T-helper 17 cell (primary cell): ENCODE measurements around the gene SULT1E1. TPM values are rescaled to one million over a fixed set of nuclear protein-coding genes. Genes with fewer than 3 reads are reported as not detected.
A peak's percentile ranks its signal among the peaks of the same experiment; 100 is the strongest.
"Not testable (repeated sequence)": the region's sequence is repeated elsewhere in the genome, so short reads cannot be mapped to it uniquely, and the experiment has no call there.

Source experiments
- ATAC-seq: fragments of 150-1000 bp; cut with Tn5 transposase; 2 replicates; pipeline ENCODE4 v1.10.0; 2021; ENCODE audit warnings: mild to moderate bottlenecking, moderate library complexity
- DNase-seq, 3 donors: peaks; one replicate each; pipeline versions ENCODE4 v3.0.0 to v3.0.0-alpha.2; 2020 to 2021
- H3K9me3 ChIP-seq: one replicate; pipeline ENCODE4 v1.7.0; 2013; ENCODE audit warnings: low read length, mild to moderate bottlenecking; ENCODE audit not compliant: control insufficient read depth, poor library complexity, severe bottlenecking
- H3K27ac Mint-ChIP-seq: one replicate; pipeline ENCODE4 v1.8.0; 2022; ENCODE audit warnings: mild to moderate bottlenecking, moderate library complexity, mixed read lengths
- H3K27me3 Mint-ChIP-seq: one replicate; pipeline ENCODE4 v1.8.0; 2022; ENCODE audit warnings: mixed read lengths
- H3K36me3 Mint-ChIP-seq: one replicate; pipeline ENCODE4 v1.8.0; 2022; ENCODE audit warnings: low read depth, mixed read lengths
- H3K4me1 Mint-ChIP-seq: one replicate; pipeline ENCODE4 v1.8.0; 2022; ENCODE audit warnings: mild to moderate bottlenecking, mixed read lengths
- H3K4me3 Mint-ChIP-seq: one replicate; pipeline ENCODE4 v1.8.0; 2022; ENCODE audit warnings: mild to moderate bottlenecking, moderate library complexity, mixed read lengths
- total RNA-seq, 4 donors: library from RNA in 2 of 4; stranded (reverse) in 2 of 4; gene quantifications; one replicate each; pipeline ENCODE4 v1.2.3 and lab custom pipeline; 2022 to 2026

The SULT1E1 gene
- total RNA-seq, 2 donors from 2014 or later: not detected

DNA sequence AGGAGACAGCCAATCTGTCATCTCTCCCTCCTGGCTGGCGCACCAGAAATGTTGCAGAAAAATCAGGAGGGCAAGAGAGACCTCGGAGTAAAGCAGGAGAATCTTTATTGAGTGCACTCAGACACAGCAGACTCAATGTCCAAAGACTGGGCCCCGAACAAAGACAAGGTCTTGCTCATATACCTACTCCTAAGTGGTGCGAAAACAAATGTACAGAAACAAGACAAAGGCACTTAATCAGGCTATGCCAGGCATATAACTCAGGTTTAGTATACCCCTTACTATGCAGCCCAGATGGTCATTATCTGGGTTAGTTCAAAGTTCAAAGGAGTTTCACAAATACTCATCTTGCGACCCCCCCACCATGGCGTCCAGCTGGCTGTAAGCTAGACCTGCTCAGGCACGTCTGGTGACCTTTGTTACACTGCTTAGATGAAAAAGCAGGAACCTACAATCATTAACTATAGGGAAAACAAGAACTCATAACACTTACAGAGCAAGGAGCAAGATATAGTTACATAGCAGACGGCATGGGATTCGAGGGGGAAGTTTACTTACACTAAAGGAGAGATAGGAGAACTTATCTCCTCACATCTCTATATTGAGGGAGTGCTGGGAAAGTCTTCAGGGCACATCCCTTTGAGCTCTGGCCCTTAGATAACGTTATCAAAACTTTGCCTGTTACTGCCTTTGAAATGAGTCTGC is 27.5 kb downstream of the SULT1E1 start:
- no peaks in the 10 kb centered on the region for H3K9me3 ChIP-seq
- Mint-ChIP-seq H3K36me3 (no peaks in the 10 kb centered on the region), H3K27ac (no peak overlapping the region), H3K27me3 (peaks cover 7% of the 10 kb centered on the region), H3K4me1 (peaks cover 6% of the 10 kb centered on the region), H3K4me3 (no peak overlapping the region)
- DNase-seq (no peak), ATAC-seq (no peak)

DNA sequence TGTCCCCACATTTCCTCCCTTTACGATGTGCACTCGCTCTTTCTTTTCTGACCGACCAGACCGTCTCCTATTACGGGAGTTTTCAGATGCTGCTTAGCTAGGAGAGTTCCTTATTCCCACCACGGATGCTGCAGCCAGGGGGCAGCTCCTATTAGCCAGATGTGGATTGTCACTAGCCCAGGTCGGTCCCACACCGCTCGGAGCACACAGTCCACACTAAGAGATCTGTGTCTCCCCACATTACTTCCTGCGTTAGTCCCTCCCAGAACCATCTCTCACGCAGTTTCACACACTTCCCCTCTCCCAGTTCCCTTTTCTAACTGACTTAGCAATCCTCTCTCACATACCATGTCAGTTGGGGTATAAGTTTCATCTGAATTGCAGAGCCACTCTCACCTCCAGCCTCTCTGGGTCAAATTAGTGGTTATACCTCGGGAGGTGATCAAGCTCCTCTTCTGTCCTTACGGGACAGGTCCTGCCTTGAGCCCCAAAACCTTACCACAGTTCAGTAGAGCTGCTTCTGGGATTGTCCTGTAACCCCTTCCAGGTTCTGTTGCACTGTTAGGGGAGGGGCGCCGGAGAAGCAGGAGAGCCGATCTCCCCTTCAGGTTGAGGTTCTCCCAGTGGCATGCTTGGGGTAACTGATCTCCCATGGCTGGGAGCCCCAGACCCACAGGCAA is 28.2 kb downstream of the SULT1E1 start:
- peak overlapping the region; percentile 83 for H3K4me3 Mint-ChIP-seq
- peak; percentile 67 for ATAC-seq

DNA sequence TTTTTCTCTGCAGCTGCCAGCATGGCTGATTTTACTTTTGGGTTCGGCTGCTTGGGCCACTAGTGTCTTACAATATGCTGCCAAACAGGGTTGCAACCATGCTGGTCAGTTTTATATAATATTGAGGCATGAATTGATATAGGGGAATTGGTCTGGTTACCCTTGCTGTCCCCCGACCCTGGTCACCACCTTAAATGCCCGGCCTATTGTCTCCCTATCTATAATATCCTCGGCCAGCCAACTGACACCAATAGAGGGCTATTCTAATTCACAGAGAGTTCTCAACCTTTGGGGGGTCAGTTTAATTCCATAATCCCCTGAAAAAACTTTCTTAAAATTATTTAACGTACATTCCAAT is 28.7 kb downstream of the SULT1E1 start:
- ATAC-seq (no peak), DNase-seq (no peak)
- H3K9me3 ChIP-seq: no peaks in the 10 kb centered on the region
- H3K4me1 Mint-ChIP-seq: peaks cover 6% of the 10 kb centered on the region
- H3K36me3 Mint-ChIP-seq: no peaks in the 10 kb centered on the region
- peak overlapping the region; percentile 83 for H3K4me3 Mint-ChIP-seq
- H3K27me3 Mint-ChIP-seq: peaks cover 7% of the 10 kb centered on the region
- no peak overlapping the region for H3K27ac Mint-ChIP-seq

More for the DNA sequence above, 28.2 kb downstream of the SULT1E1 start:
- no peaks in the 10 kb centered on the region for H3K9me3 ChIP-seq
- Mint-ChIP-seq H3K27me3 (peaks cover 7% of the 10 kb centered on the region), H3K36me3 (no peaks in the 10 kb centered on the region), H3K4me1 (peaks cover 6% of the 10 kb centered on the region), H3K27ac (no peak overlapping the region)
- DNase-seq: no peak

DNA sequence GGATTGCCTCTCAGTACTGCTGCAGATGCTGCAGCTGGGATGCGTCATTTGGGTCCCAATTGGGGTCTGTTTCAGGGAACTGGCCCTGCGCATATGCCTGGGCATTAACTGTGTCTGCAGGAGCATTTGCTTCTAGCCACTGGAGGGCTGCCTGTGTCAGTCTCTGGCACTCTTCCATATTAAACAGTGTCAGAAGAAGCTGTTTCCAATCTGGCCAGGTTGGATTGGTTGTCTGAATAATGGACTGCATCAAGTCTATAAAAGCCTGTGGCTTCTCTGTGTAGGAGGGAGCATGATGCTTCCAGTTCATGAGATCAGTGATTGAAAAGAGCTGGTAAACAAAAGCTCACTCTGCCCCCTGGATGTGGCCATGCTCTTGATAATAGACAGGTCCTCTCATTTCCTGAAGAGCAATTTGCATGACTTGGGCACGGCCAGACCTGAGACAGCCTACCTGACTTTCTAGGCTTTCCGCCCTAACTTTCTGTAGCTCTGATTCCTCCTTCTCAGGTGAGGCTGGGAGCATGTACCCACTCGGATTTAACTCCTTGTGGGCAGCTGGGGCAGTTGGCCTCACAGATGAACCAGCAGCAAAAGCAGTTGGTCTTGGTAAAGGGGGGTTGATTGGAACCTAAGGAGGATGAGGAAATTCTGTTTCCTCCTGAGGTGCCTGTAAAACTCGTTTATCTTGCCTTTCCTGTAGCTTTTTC is 29.2 kb downstream of the SULT1E1 start:
- Mint-ChIP-seq H3K4me1 (peaks cover 6% of the 10 kb centered on the region), H3K27me3 (peaks cover 7% of the 10 kb centered on the region), H3K27ac (no peak overlapping the region), H3K4me3 (no peak overlapping the region), H3K36me3 (no peaks in the 10 kb centered on the region)
- ATAC-seq (no peak), DNase-seq (no peak)
- no peaks in the 10 kb centered on the region for H3K9me3 ChIP-seq

DNA sequence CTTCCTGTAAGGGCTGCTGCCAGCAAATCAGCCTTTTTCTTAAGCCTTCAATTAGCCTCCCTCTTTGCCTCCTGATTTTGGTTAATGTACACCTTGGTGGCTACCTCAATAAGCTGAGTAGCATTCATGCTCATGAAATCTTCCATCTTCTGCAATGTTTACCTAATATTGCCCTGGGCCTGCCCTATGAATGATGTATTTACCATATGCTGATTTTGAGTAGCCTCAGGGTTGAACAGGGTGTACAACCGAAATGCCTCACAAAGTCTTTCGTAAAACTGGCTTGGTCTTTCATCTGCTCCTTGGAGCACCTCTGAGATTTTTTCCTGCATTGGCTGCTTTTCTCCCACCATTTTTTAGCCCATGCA is 29.8 kb downstream of the SULT1E1 start:
- no peaks in the 10 kb centered on the region for H3K36me3 Mint-ChIP-seq
- no peak overlapping the region for H3K27ac Mint-ChIP-seq
- no peak for ATAC-seq
- H3K4me1 Mint-ChIP-seq: peaks cover 6% of the 10 kb centered on the region
- H3K4me3 Mint-ChIP-seq: no peak overlapping the region
- H3K27me3 Mint-ChIP-seq: peaks cover 7% of the 10 kb centered on the region
- H3K9me3 ChIP-seq: no peaks in the 10 kb centered on the region
- DNase-seq: no peak

DNA sequence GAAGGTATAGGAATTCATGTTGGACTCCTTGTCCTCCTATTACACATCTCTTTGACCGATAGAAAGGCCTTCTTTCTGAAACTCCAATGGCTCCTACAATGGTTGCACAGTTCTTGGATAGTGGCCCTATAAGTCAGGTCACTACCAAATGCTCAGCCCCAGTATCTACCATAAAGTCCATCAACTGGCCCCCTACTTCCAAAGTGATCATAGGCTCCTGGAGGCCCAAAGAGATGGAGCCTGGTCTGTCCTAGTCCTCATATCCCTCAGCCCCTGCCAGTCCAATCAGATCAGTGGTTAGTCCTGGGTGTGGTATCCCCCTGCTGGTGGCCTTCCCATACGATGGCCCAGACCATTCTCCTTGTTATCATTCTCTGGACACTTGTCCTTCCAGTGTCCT is 30.3 kb downstream of the SULT1E1 start:
- peaks cover 7% of the 10 kb centered on the region for H3K27me3 Mint-ChIP-seq
- peaks cover 6% of the 10 kb centered on the region for H3K4me1 Mint-ChIP-seq
- H3K36me3 Mint-ChIP-seq: no peaks in the 10 kb centered on the region
- no peak overlapping the region for H3K27ac Mint-ChIP-seq
- no peak overlapping the region for H3K4me3 Mint-ChIP-seq
- ATAC-seq: no peak
- DNase-seq: no peak
- H3K9me3 ChIP-seq: no peaks in the 10 kb centered on the region

DNA sequence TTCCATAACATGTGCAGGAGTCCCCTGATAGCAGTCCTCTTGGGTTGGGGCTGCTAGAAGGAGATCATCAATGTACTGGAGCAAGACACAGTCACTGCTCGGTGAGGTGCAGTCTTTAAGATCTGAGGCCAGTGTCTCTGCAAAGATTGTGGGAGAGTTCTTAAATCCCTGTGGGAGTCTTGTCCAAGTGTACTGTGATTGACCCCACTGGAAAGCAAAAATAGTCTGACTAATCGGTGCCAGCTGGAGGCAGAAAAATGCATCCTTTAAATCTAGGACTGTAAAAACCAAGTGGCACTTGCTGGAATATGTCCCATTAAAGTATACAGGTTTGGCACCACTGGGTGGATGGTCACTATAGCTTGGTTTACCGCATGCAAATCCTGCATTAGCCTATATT is 31.1 kb downstream of the SULT1E1 start:
- Mint-ChIP-seq H3K4me3 (no peak overlapping the region), H3K27ac (no peak overlapping the region), H3K27me3 (peaks cover 7% of the 10 kb centered on the region), H3K4me1 (peaks cover 6% of the 10 kb centered on the region), H3K36me3 (no peaks in the 10 kb centered on the region)
- DNase-seq (no peak), ATAC-seq (no peak)
- no peaks in the 10 kb centered on the region for H3K9me3 ChIP-seq

DNA sequence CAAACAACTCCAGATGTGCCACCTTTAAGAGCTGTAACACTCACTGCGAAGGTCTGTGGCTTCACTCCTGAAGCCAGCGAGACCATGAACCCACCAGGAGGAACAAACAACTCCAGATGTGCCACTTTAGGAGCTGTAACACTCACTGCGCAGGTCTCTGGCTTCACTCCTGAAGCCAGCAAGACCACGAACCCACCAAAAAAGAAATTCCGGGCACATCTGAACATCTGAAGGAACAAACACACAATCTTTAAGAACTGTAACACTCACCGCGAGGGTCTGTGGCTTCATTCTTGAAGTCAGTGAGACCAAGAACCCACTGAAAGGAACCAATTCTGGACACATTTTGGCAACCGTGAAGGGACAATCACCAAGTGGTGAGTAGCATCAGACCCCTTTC is 34.9 kb downstream of the SULT1E1 start:
- not testable (repeated sequence) for DNase-seq, H3K27ac Mint-ChIP-seq, H3K4me1 Mint-ChIP-seq, ATAC-seq, H3K27me3 Mint-ChIP-seq, H3K4me3 Mint-ChIP-seq, H3K9me3 ChIP-seq, H3K36me3 Mint-ChIP-seq

DNA sequence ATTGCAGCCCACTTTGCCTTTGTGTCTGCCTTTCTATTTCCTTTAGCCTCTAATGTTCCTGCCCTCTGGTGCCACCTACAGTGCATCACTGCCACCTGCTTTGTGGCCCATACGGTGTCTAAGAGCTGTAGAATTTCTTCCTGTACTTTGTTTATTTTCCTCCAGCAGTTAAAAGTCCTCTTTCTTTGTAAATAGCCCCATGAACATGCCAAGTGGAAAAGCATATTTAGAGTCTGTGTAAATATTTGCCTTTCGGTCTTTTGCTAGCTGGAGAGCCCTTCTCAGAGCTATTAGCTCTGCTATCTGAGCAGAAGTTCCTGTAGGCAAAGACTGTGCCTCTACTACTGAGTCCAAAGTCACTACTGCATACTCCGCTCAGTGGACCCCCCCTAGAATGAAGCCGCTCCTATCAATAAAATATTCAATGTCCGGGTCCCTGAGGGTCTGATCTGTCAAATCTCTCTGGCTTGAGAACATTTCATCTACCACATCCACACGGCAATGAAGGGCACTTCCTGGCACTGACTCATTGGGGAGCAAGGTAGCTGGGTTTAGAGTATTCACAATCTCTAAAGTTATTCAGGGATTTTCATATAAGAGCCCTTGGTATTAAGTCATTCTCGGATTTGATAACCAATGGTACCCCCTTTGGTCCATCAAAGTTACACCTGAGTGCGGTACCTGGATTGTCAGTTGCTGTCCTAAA is 36.3 kb downstream of the SULT1E1 start:
- H3K4me3 Mint-ChIP-seq: no peak overlapping the region
- no peaks in the 10 kb centered on the region for H3K4me1 Mint-ChIP-seq
- ATAC-seq: peak; percentile 81
- no peaks in the 10 kb centered on the region for H3K36me3 Mint-ChIP-seq
- no peaks in the 10 kb centered on the region for H3K9me3 ChIP-seq
- no peaks in the 10 kb centered on the region for H3K27me3 Mint-ChIP-seq
- DNase-seq: no peak
- no peak overlapping the region for H3K27ac Mint-ChIP-seq

DNA sequence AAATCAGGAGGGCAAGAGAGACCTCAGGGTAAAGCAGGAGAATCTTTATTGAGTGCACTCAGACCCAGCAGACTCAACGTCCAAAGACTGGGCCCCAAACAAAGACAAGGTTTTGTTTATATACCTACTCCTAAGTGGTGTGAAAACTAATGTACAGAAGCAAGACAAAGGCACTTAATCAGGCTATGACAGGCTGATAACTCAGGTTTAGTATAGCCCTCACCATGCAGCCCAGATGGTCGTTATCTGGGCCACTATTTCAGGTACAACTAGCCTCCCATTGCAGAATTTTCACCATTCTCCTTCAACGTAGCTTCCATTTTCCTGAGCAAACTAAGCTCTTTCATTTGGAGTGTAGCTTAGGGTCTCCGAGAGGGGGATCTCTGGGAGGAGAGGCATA is 36.9 kb downstream of the SULT1E1 start:
- H3K27ac Mint-ChIP-seq: no peak overlapping the region
- H3K4me3 Mint-ChIP-seq: no peak overlapping the region
- no peaks in the 10 kb centered on the region for H3K9me3 ChIP-seq
- no peaks in the 10 kb centered on the region for H3K36me3 Mint-ChIP-seq
- no peak for ATAC-seq
- H3K27me3 Mint-ChIP-seq: no peaks in the 10 kb centered on the region
- DNase-seq: no peak
- H3K4me1 Mint-ChIP-seq: no peaks in the 10 kb centered on the region

DNA sequence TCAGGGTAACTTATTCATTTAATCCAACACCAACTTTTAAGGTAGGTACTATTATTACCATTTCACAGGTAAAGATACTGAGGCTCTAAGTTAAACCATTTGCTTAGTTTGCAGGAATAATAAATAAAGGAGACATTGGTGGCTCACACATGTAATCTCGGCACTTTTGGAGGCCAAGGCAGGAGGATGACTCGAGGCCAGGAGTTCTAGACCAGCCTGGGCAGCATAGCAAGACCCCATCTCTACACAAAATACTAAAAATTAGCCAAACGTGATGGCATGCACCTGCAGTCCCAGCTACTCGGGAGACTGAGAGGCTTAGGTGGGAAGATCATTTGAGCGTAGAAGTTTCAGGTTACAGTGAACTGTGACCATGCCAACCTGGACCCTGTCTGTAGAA is 37.7 kb downstream of the SULT1E1 start:
- no peak for DNase-seq
- ATAC-seq: no peak
- H3K9me3 ChIP-seq: no peaks in the 10 kb centered on the region
- no peaks in the 10 kb centered on the region for H3K36me3 Mint-ChIP-seq
- H3K4me3 Mint-ChIP-seq: no peak overlapping the region
- H3K4me1 Mint-ChIP-seq: no peaks in the 10 kb centered on the region
- no peaks in the 10 kb centered on the region for H3K27me3 Mint-ChIP-seq
- no peak overlapping the region for H3K27ac Mint-ChIP-seq

DNA sequence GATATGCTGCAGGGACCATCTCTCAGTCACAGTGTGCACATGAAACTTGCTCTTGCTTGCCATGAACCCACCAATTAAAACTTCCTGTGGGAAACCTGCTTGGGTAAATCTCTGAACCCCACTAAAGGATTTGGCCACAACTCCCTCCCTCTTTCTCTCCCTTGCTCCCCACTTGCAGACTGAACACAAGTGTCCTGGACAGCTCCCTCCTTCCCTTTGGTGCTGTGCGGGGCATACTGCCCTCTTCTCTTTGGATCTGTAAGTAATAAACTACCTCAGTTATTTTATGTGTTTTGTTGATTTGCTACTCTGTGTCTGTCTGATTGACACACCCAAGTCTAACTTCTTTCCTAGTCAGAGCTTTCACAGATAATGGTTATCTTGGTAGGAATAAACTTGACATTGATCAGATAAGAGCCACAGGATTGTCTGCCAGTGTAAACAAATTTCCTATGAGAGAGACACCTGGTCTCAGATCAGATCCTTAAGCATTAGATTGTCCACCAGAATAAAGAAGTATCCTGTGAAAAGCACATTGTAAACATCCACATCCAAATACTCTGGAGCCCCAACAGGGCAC is 41.8 kb downstream of the SULT1E1 start:
- H3K27ac Mint-ChIP-seq: no peak overlapping the region
- DNase-seq: no peak
- no peaks in the 10 kb centered on the region for H3K4me1 Mint-ChIP-seq
- no peaks in the 10 kb centered on the region for H3K9me3 ChIP-seq
- no peak for ATAC-seq
- H3K4me3 Mint-ChIP-seq: no peak overlapping the region
- no peaks in the 10 kb centered on the region for H3K27me3 Mint-ChIP-seq
- H3K36me3 Mint-ChIP-seq: no peaks in the 10 kb centered on the region

DNA sequence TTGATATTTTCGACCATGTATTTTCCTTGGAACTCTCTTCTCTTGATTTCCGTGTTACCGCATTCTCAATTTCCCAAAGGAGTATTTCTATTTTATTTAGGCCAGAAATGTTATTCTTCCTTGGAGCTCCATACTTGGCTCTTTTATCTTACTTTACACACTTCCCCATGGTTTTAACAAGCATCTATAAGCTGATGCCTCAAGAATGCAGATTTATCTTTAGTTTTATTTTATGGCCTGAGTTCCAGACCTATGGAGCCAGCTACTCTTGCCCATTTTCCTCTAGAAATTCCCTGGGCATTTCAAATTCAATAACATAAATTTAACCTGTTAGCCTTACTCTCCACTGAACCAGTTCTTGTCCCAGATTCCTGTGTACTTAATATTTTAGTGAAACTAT is 43.7 kb downstream of the SULT1E1 start:
- no peak for ATAC-seq
- Mint-ChIP-seq H3K27ac (no peak overlapping the region), H3K4me3 (no peak overlapping the region), H3K36me3 (no peaks in the 10 kb centered on the region), H3K4me1 (no peaks in the 10 kb centered on the region), H3K27me3 (no peaks in the 10 kb centered on the region)
- no peaks in the 10 kb centered on the region for H3K9me3 ChIP-seq
- DNase-seq: no peak
